Medulla oblongata (tissue), 1 donor: Measurements from ENCODE around the gene JADE2.
"Not testable (repeated sequence)": the region's sequence is repeated elsewhere in the genome, so short reads cannot be mapped to it uniquely, and the experiment has no call there.

Experiments used
- DNase-seq: peaks from one replicate; pipeline ENCODE4 v3.0.0-alpha.2; 2015; ENCODE audit errors: extremely low spot score

Gene JADE2

GRCh38 chr5:134590992-134591659 lies 65.7 kb downstream of the JADE2 start:
- no peak for DNase-seq

GRCh38 chr5:134592141-134592746 lies 66.8 kb downstream of the JADE2 start:
- DNase-seq: no peak

- DNase-seq: no peak
Observed at GRCh38 chr5:134594336-134594735, 68.9 kb downstream of the JADE2 start.

GRCh38 chr5:134594797-134595457 lies 69.5 kb downstream of the JADE2 start:
- no peak for DNase-seq

GRCh38 chr5:134595458-134595838 lies 70.0 kb downstream of the JADE2 start:
- DNase-seq: no peak

GRCh38 chr5:134599820-134600219 lies 74.3 kb downstream of the JADE2 start:
- not testable (repeated sequence) for DNase-seq

- DNase-seq: no peak
Observed at GRCh38 chr5:134600600-134600999, 75.1 kb downstream of the JADE2 start.

- DNase-seq: no peak
Observed at GRCh38 chr5:134603059-134603458, 77.6 kb downstream of the JADE2 start.

- no peak for DNase-seq
Observed at GRCh38 chr5:134604908-134605307, 79.4 kb downstream of the JADE2 start.

- no peak for DNase-seq
Observed at GRCh38 chr5:134606726-134607125, 81.3 kb downstream of the JADE2 start.

GRCh38 chr5:134608555-134608954 lies 83.1 kb downstream of the JADE2 start:
- no peak for DNase-seq

GRCh38 chr5:134609232-134609851 lies 83.9 kb downstream of the JADE2 start:
- DNase-seq: no peak

- no peak for DNase-seq
Observed at GRCh38 chr5:134610725-134611124, 85.3 kb downstream of the JADE2 start.

GRCh38 chr5:134611515-134611914 lies 86.0 kb downstream of the JADE2 start:
- DNase-seq: no peak

- no peak for DNase-seq
Observed at GRCh38 chr5:134614450-134615085, 89.1 kb downstream of the JADE2 start.

- no peak for DNase-seq
Observed at GRCh38 chr5:134620634-134621033, 95.2 kb downstream of the JADE2 start.

GRCh38 chr5:134625559-134625958 lies 100.1 kb downstream of the JADE2 start:
- DNase-seq: no peak

- DNase-seq: no peak
Observed at GRCh38 chr5:134626369-134627014, 101.0 kb downstream of the JADE2 start.
